Suppressor macrophage treated with lipopolysaccharide for 4 hours (primary cell): ENCODE measurements around the gene GALP.
"Not testable (repeated sequence)": the region's sequence is repeated elsewhere in the genome, so short reads cannot be mapped to it uniquely, and the experiment has no call there.

Experiments
- DNase-seq: peaks from one replicate; pipeline ENCODE4 v3.0.0-alpha.2; 2020

The GALP gene

GRCh38 chr19:56193981-56194640 lies 18.3 kb downstream of the GALP start:
- DNase-seq = no peak

- DNase-seq = not testable (repeated sequence)
Measured at GRCh38 chr19:56197646-56198045, 21.8 kb downstream of the GALP start, which contains the start of gene ZSCAN5B. Gene ZSCAN5B, minus strand, starts transcription at chr19:56197783. Its CDS starts 4,731 bp downstream, at chr19:56193052.

GRCh38 chr19:56199687-56200086 lies 23.9 kb downstream of the GALP start:
- DNase-seq = no peak

- no peak for DNase-seq
Measured at GRCh38 chr19:56201973-56202372, 26.2 kb downstream of the GALP start, which contains the start of gene ZSCAN5C. Gene ZSCAN5C, plus strand, starts transcription at chr19:56202273. Its CDS starts 3,641 bp downstream, at chr19:56205914.

- not testable (repeated sequence) for DNase-seq
Measured at GRCh38 chr19:56207581-56207980, 31.8 kb downstream of the GALP start.

- no peak for DNase-seq
Measured at GRCh38 chr19:56209091-56209490, 33.3 kb downstream of the GALP start.

GRCh38 chr19:56210036-56210435 lies 34.2 kb downstream of the GALP start:
- DNase-seq = not testable (repeated sequence)

- DNase-seq = no peak
Measured at GRCh38 chr19:56211718-56212117, 35.9 kb downstream of the GALP start.

- peak; percentile 51 for DNase-seq
Measured at GRCh38 chr19:56217039-56217949, 41.5 kb downstream of the GALP start.

GRCh38 chr19:56218961-56219360 lies 43.2 kb downstream of the GALP start:
- no peak for DNase-seq

- DNase-seq = not testable (repeated sequence)
Measured at GRCh38 chr19:56221442-56221841, 45.6 kb downstream of the GALP start.

GRCh38 chr19:56221851-56222250 lies 46.0 kb downstream of the GALP start:
- DNase-seq = no peak

GRCh38 chr19:56222901-56223300 lies 47.1 kb downstream of the GALP start:
- DNase-seq = no peak

- DNase-seq = no peak
Measured at GRCh38 chr19:56223481-56223880, 47.7 kb downstream of the GALP start.
